NCI-H69 (cell line): ENCODE data around the gene SNX21.
"Not testable (repeated sequence)": the region's sequence is repeated elsewhere in the genome, so short reads cannot be mapped to it uniquely, and the experiment has no call there.

Experiments used
- DNase-seq: peaks from one replicate; lab custom pipeline; 2025; lab: John Stamatoyannopoulos, UW

The SNX21 gene

GRCh38 chr20:45833030-45833882 lies at the start of gene SNX21:
TSS of gene SNX21 (plus strand) at chr20:45833799. CDS start at chr20:45833920, 121 bp downstream.
- peak; percentile 57 for DNase-seq

- DNase-seq = no peak
Observed at GRCh38 chr20:45788351-45788750, 45.2 kb upstream of the SNX21 start.

- peak; percentile 18 for DNase-seq
Observed at GRCh38 chr20:45792317-45793118, 41.1 kb upstream of the SNX21 start.

- no peak for DNase-seq
Observed at GRCh38 chr20:45796337-45797065, 37.1 kb upstream of the SNX21 start.

- DNase-seq = not testable (repeated sequence)
Observed at GRCh38 chr20:45797510-45797909, 36.1 kb upstream of the SNX21 start.

- DNase-seq = not testable (repeated sequence)
Observed at GRCh38 chr20:45797955-45798354, 35.6 kb upstream of the SNX21 start.

- peak; percentile 61 for DNase-seq
Observed at GRCh38 chr20:45798935-45799642, 34.5 kb upstream of the SNX21 start.

GRCh38 chr20:45801851-45802250 lies 31.7 kb upstream of the SNX21 start:
- DNase-seq = no peak

GRCh38 chr20:45810191-45810970 lies 23.2 kb upstream of the SNX21 start:
- DNase-seq = no peak

- peak; percentile 98 for DNase-seq
Observed at GRCh38 chr20:45812157-45813005, 21.2 kb upstream of the SNX21 start, which contains the start of gene UBE2C. TSS of gene UBE2C (plus strand) at chr20:45812644. CDS start at chr20:45812696, 52 bp downstream.

- no peak for DNase-seq
Observed at GRCh38 chr20:45813006-45813340, 20.6 kb upstream of the SNX21 start.

- no peak for DNase-seq
Observed at GRCh38 chr20:45813489-45813888, 20.1 kb upstream of the SNX21 start.

- DNase-seq = no peak
Observed at GRCh38 chr20:45814314-45814713, 19.3 kb upstream of the SNX21 start.

- DNase-seq = no peak
Observed at GRCh38 chr20:45816951-45817350, 16.6 kb upstream of the SNX21 start.

- no peak for DNase-seq
Observed at GRCh38 chr20:45817376-45818194, 16.0 kb upstream of the SNX21 start.

- DNase-seq = no peak
Observed at GRCh38 chr20:45818239-45818638, 15.4 kb upstream of the SNX21 start.

GRCh38 chr20:45819466-45819865 lies 14.1 kb upstream of the SNX21 start:
- DNase-seq = no peak

- peak; percentile 81 for DNase-seq
Observed at GRCh38 chr20:45821947-45822346, 11.7 kb upstream of the SNX21 start.

GRCh38 chr20:45822857-45823256 lies 10.7 kb upstream of the SNX21 start:
- DNase-seq = peak; percentile 69
